ENCODE results near the gene CDC37. TPM values are rescaled to one million over a fixed set of nuclear protein-coding genes. Genes with fewer than 3 reads are reported as not detected.
A peak's percentile ranks its signal among the peaks of the same experiment; 100 is the strongest.
"Not testable (repeated sequence)": the region's sequence is repeated elsewhere in the genome, so short reads cannot be mapped to it uniquely, and the experiment has no call there.

CDC37 gene
- total and polyA plus RNA-seq, 7 donors = 106 to 294 (median 129) TPM

GRCh38 chr19:10390652-10391286 lies 12.6 kb downstream of the CDC37 start:
- peak; percentile 83 for DNase-seq
- peaks cover 0 to 4% (median 4%) of the 10 kb centered on the region in 4 donors for H3K4me1 ChIP-seq
- no peak overlapping the region for H3K27ac ChIP-seq
- TF ChIP-seq POLR2AphosphoS5 (IDR thresholded peaks at IDR 0.05) = no peak
- TF ChIP-seq CTCF (IDR thresholded peaks at IDR 0.05) = peak; percentile 59 to 84 (median 74)
- no peak overlapping the region for H3K4me3 ChIP-seq
- WGBS, 2 donors = 56 to 62% methylated on average over 9 of the region's 9 CpGs
- intact Hi-C loops (cut with DNase I) = no loop called here
- peaks cover 36 to 51% (median 44%) of the 10 kb centered on the region in 4 donors for H3K36me3 ChIP-seq
- no peaks in the 10 kb centered on the region for H3K27me3 ChIP-seq
- H3K9me3 ChIP-seq = no peaks in the 10 kb centered on the region

DNA sequence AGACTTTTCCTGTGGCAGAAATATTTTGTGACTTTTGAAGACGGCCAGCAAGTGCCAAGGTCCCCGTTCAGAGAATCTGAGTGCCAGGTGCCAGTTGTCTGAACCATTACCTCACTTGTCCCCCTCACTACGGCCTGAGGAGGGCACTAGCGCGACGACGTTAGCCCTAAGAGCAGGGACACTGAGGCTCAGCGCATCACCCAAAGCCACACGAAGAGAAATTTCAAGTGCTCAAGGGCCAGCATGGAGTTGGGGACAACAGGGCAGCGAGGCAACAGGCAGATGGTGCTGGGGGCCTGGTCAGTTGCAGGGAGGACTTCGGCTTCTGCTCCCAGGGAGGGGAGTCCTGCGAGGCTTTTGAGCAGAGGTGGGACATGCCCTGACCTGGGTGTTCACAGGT lies 13.5 kb downstream of the CDC37 start:
- Histone ChIP-seq H3K4me3 (no peak overlapping the region), H3K27me3 (no peaks in the 10 kb centered on the region), H3K9me3 (no peaks in the 10 kb centered on the region), H3K4me1 (peaks cover 0 to 4% (median 4%) of the 10 kb centered on the region in 4 donors), H3K36me3 (peaks cover 29 to 42% (median 36%) of the 10 kb centered on the region in 4 donors), H3K27ac (no peak overlapping the region)
- no peak for DNase-seq
- intact Hi-C loops (cut with DNase I) = loop anchor here (1.0 to 10.0 kb wide), 2 partner anchors 121 to 455 kb away; partner anchors contain the start of gene OLFM2
- WGBS, 2 donors = 53 to 64% methylated on average over 12 of the region's 12 CpGs
- TF ChIP-seq CTCF (IDR thresholded peaks at IDR 0.05) (no peak), POLR2AphosphoS5 (IDR thresholded peaks at IDR 0.05) (no peak), EP300 (IDR thresholded peaks at IDR 0.05) (no peak), POLR2A (IDR thresholded peaks at IDR 0.05) (no peak)

DNA sequence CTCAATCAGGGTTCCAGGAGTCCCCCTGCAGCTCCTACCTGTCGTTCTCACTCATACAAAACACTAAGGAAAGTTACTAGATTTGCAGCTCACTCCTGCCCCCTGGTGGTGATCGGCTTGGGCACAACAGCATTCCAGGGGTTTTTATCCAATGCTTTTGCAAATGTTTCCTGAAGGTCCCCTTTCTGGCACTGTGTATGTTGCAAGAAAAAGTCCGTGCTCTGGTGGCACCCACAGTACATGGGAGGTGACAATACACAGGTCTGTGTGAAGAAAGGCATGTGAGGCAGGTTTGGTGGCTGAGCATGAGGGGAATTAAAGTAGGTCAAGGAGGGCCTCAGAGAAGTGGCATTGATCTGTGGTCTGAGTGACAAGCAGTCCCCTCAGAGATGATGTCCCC lies 14.4 kb downstream of the CDC37 start:
- DNase-seq = peak; percentile 91
- H3K36me3 ChIP-seq = peaks cover 26 to 33% (median 29%) of the 10 kb centered on the region in 4 donors
- H3K27me3 ChIP-seq = no peaks in the 10 kb centered on the region
- H3K4me1 ChIP-seq = peaks cover 0 to 4% (median 4%) of the 10 kb centered on the region in 4 donors
- H3K27ac ChIP-seq = no peak overlapping the region
- no peak overlapping the region for H3K4me3 ChIP-seq
- H3K9me3 ChIP-seq = no peaks in the 10 kb centered on the region
- peak; percentile 78 to 94 (median 86) for TF ChIP-seq CTCF (IDR thresholded peaks at IDR 0.05)
- TF ChIP-seq POLR2A (IDR thresholded peaks at IDR 0.05) = no peak
- 1 to 3% methylated on average over 3 of the region's 3 CpGs for WGBS, 2 donors
- intact Hi-C loops (cut with DNase I) = loop anchor here (1.0 to 10.0 kb wide), 2 partner anchors 120 to 454 kb away; partner anchors contain the start of gene OLFM2

GRCh38 chr19:10384580-10384979 lies 18.8 kb downstream of the CDC37 start:
- Histone ChIP-seq H3K4me1 (peaks cover 0 to 15% (median 9%) of the 10 kb centered on the region in 4 donors), H3K36me3 (no peaks in the 10 kb centered on the region), H3K4me3 (no peak overlapping the region), H3K27me3 (no peaks in the 10 kb centered on the region), H3K9me3 (no peaks in the 10 kb centered on the region), H3K27ac (no peak overlapping the region)
- intact Hi-C loops (cut with DNase I) = loop anchor here (5.0 to 10.0 kb wide), 2 partner anchors 132 to 450 kb away; partner anchors contain the start of genes MRPL4 and OLFM2
- 86 to 89% methylated on average over 9 of the region's 9 CpGs for WGBS, 2 donors
- TF ChIP-seq EP300 (IDR thresholded peaks at IDR 0.05) (no peak), CTCF (IDR thresholded peaks at IDR 0.05) (no peak), POLR2A (IDR thresholded peaks at IDR 0.05) (no peak), POLR2AphosphoS5 (IDR thresholded peaks at IDR 0.05) (no peak)
- no peak for DNase-seq

GRCh38 chr19:10383223-10383499 lies 20.2 kb downstream of the CDC37 start:
- peaks cover 0 to 14% (median 12%) of the 10 kb centered on the region in 4 donors for H3K4me1 ChIP-seq
- DNase-seq, H3K27me3 ChIP-seq, H3K27ac ChIP-seq, H3K9me3 ChIP-seq, H3K36me3 ChIP-seq, H3K4me3 ChIP-seq: not testable (repeated sequence)
- 86 to 93% methylated on average over 8 of the region's 8 CpGs for WGBS, 2 donors
- intact Hi-C loops (cut with DNase I) = loop anchor here (5.0 to 10.0 kb wide), 2 partner anchors 131 to 448 kb away; partner anchors contain the start of genes MRPL4 and OLFM2

Measured in sigmoid colon (tissue), 7 donors.